ENCODE data around the gene MAN1C1.

DNA sequence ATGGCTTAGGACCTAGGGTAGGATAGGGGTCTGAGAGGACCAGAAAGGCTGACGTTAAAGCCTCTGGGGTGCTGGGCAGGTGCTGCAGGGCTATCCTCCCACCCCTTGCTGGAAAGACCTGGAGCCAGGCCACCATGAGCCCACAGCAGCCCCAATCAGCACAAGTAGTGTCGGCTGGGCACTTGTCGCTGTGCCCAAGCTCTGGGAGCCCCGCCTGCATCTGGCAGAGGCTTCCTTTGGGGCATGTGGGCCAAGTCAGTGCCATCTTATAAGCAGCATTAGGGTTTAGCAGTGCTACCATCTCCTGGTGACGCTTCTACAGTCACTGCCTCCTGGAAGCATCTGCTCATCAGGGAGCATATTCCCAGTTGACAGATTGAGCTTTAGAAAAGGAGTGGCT, 31.3 kb downstream of the MAN1C1 start:
- TF ChIP-seq, protein P1, sequence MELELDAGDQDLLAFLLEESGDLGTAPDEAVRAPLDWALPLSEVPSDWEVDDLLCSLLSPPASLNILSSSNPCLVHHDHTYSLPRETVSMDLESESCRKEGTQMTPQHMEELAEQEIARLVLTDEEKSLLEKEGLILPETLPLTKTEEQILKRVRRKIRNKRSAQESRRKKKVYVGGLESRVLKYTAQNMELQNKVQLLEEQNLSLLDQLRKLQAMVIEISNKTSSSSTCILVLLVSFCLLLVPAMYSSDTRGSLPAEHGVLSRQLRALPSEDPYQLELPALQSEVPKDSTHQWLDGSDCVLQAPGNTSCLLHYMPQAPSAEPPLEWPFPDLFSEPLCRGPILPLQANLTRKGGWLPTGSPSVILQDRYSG (tag; conservative IDR thresholded peaks at IDR 0.05; ENCODE audit: low read depth): no peak
- TF ChIP-seq, protein P2, sequence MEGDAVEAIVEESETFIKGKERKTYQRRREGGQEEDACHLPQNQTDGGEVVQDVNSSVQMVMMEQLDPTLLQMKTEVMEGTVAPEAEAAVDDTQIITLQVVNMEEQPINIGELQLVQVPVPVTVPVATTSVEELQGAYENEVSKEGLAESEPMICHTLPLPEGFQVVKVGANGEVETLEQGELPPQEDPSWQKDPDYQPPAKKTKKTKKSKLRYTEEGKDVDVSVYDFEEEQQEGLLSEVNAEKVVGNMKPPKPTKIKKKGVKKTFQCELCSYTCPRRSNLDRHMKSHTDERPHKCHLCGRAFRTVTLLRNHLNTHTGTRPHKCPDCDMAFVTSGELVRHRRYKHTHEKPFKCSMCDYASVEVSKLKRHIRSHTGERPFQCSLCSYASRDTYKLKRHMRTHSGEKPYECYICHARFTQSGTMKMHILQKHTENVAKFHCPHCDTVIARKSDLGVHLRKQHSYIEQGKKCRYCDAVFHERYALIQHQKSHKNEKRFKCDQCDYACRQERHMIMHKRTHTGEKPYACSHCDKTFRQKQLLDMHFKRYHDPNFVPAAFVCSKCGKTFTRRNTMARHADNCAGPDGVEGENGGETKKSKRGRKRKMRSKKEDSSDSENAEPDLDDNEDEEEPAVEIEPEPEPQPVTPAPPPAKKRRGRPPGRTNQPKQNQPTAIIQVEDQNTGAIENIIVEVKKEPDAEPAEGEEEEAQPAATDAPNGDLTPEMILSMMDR (IDR thresholded peaks at IDR 0.05 in 2 of 3, conservative IDR thresholded peaks at IDR 0.05 in 1 of 3; ENCODE audit: insufficient read depth in 2 of 3, low read depth in 1 of 3, low read length in 3 of 3): no peak
- no peak for TF ChIP-seq LCOR (CRISPR knock-in tag; IDR thresholded peaks at IDR 0.05)
- no peak for TF ChIP-seq ZNF274 (IDR thresholded peaks at IDR 0.05; ENCODE audit: borderline replicate concordance, low read depth, low read length)
